ENCODE data around the gene PCNX1. TPM values are rescaled to one million over a fixed set of nuclear protein-coding genes. Genes with fewer than 3 reads are reported as not detected.

Gene PCNX1
- polyA plus RNA-seq, 3 donors, result 7.3 to 26.7 (median 8.1) TPM

GRCh38 chr14:71004481-71004880, 97.2 kb downstream of the PCNX1 start:
- intact Hi-C loops (cut with micrococcal nuclease), result no loop called here
- Histone ChIP-seq H3K9ac (ENCODE audit: insufficient read depth, low read length, poor library complexity, severe bottlenecking) (no peak overlapping the region), H3K4me1 (ENCODE audit: control insufficient read depth in 1 of 2, insufficient read depth in 2 of 2, low read length in 2 of 2) (no peaks in the 10 kb centered on the region), H3K79me2 (ENCODE audit: insufficient read depth, low read length) (peaks cover 5% of the 10 kb centered on the region), H3K9me3 (replicated peaks in 1 of 2; ENCODE audit: control insufficient read depth in 1 of 2, insufficient read depth in 1 of 2, low read length in 2 of 2) (no peaks in the 10 kb centered on the region), H4K20me1 (ENCODE audit: insufficient read depth, low read length) (peaks cover 32% of the 10 kb centered on the region), H3K4me3 (replicated peaks in 1 of 3; ENCODE audit: low read depth in 2 of 3, low read length in 3 of 3) (no peak overlapping the region), H3K4me2 (replicated peaks; ENCODE audit: extremely low read depth, low read length, poor library complexity, severe bottlenecking) (no peak overlapping the region), H3K27me3 (ENCODE audit: control insufficient read depth in 2 of 2, insufficient read depth in 2 of 2, low read length in 2 of 2) (no peaks in the 10 kb centered on the region), H3K36me3 (replicated peaks in 1 of 2; ENCODE audit: control insufficient read depth in 1 of 2, insufficient read depth in 2 of 2, low read length in 2 of 2) (peaks cover 35 to 63% of the 10 kb centered on the region in 2 donors), H2AFZ (ENCODE audit: insufficient read depth, low read depth, low read length, poor library complexity, severe bottlenecking) (no peak overlapping the region), H3K27ac (ENCODE audit: low read depth in 1 of 2, low read length in 2 of 2) (no peak overlapping the region)
- H3K27me3 Mint-ChIP-seq (ENCODE audit: low read depth in 3 of 3), result peaks cover 0 to 1% (median 0%) of the 10 kb centered on the region in 3 donors
- DNase-seq, result no peak
- no peak overlapping the region for H3K4me3 Mint-ChIP-seq
- peaks cover under 1% of the 10 kb centered on the region for H3K4me1 Mint-ChIP-seq
- no peaks in the 10 kb centered on the region for H3K9me3 Mint-ChIP-seq
- H3K27ac Mint-ChIP-seq, result peak overlapping the region in 1 of 7 donors; percentile 47
- peaks cover 33 to 55% of the 10 kb centered on the region in 2 donors for H3K36me3 Mint-ChIP-seq
- TF ChIP-seq, protein P1, sequence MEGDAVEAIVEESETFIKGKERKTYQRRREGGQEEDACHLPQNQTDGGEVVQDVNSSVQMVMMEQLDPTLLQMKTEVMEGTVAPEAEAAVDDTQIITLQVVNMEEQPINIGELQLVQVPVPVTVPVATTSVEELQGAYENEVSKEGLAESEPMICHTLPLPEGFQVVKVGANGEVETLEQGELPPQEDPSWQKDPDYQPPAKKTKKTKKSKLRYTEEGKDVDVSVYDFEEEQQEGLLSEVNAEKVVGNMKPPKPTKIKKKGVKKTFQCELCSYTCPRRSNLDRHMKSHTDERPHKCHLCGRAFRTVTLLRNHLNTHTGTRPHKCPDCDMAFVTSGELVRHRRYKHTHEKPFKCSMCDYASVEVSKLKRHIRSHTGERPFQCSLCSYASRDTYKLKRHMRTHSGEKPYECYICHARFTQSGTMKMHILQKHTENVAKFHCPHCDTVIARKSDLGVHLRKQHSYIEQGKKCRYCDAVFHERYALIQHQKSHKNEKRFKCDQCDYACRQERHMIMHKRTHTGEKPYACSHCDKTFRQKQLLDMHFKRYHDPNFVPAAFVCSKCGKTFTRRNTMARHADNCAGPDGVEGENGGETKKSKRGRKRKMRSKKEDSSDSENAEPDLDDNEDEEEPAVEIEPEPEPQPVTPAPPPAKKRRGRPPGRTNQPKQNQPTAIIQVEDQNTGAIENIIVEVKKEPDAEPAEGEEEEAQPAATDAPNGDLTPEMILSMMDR (IDR thresholded peaks at IDR 0.05), result no peak
- 100% methylated on average over 1 of the region's 2 CpGs for WGBS (ENCODE audit: insufficient coverage)

DNA sequence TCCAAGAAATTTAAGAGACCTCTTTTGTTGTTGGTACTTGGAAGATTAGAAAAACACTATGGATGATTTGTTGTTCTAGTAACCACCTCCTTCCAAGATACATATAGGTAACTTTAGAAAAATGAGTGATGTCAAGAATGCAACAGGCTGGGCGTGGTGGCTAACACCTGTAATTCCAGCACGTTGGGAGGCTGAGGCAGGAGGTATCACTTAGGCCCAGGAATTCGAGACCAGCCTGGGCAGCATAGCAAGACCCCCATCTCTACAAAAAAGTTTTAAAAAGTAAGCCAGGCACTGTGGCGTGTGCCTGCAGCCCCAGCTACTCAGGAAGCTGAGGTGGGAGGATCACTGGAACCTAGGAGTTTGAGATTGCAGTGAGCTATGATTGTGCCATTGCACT, 97.8 kb downstream of the PCNX1 start:
- 100% methylated on average over 1 of the region's 4 CpGs for WGBS (ENCODE audit: insufficient coverage)
- Histone ChIP-seq H3K4me1 (ENCODE audit: control insufficient read depth in 1 of 2, insufficient read depth in 2 of 2, low read length in 2 of 2) (no peaks in the 10 kb centered on the region), H4K20me1 (ENCODE audit: insufficient read depth, low read length) (peaks cover 32% of the 10 kb centered on the region), H3K36me3 (replicated peaks in 1 of 2; ENCODE audit: control insufficient read depth in 1 of 2, insufficient read depth in 2 of 2, low read length in 2 of 2) (peaks cover 36 to 63% of the 10 kb centered on the region in 2 donors), H3K27ac (ENCODE audit: low read depth in 1 of 2, low read length in 2 of 2) (no peak overlapping the region), H3K4me3 (replicated peaks in 1 of 3; ENCODE audit: low read depth in 2 of 3, low read length in 3 of 3) (no peak overlapping the region), H3K27me3 (ENCODE audit: control insufficient read depth in 2 of 2, insufficient read depth in 2 of 2, low read length in 2 of 2) (no peaks in the 10 kb centered on the region), H3K9ac (ENCODE audit: insufficient read depth, low read length, poor library complexity, severe bottlenecking) (no peak overlapping the region), H3K4me2 (replicated peaks; ENCODE audit: extremely low read depth, low read length, poor library complexity, severe bottlenecking) (no peak overlapping the region), H3K79me2 (ENCODE audit: insufficient read depth, low read length) (peaks cover 5% of the 10 kb centered on the region), H2AFZ (ENCODE audit: insufficient read depth, low read depth, low read length, poor library complexity, severe bottlenecking) (no peak overlapping the region), H3K9me3 (replicated peaks in 1 of 2; ENCODE audit: control insufficient read depth in 1 of 2, insufficient read depth in 1 of 2, low read length in 2 of 2) (no peaks in the 10 kb centered on the region)
- Mint-ChIP-seq H3K27ac (no peak overlapping the region), H3K9me3 (no peaks in the 10 kb centered on the region), H3K4me1 (no peaks in the 10 kb centered on the region), H3K27me3 (ENCODE audit: low read depth in 3 of 3) (peaks cover 0 to 1% (median 0%) of the 10 kb centered on the region in 3 donors), H3K36me3 (peaks cover 32 to 55% of the 10 kb centered on the region in 2 donors), H3K4me3 (no peak overlapping the region)
- no peak for DNase-seq
- intact Hi-C loops (cut with micrococcal nuclease), result no loop called here
- TF ChIP-seq, protein P1 (IDR thresholded peaks at IDR 0.05), result no peak

Data from CD14-positive monocyte (primary cell).